Neuronal stem cell (in vitro differentiated cells): ENCODE results near the gene CLCNKA.
A peak's percentile ranks its signal among the peaks of the same experiment; 100 is the strongest.

ENCODE experiments used
- DNase-seq: peaks from one replicate; pipeline ENCODE4 v3.0.0-alpha.2; 2013; ENCODE audit warnings: low spot score
- H2AFZ ChIP-seq: one replicate; pipeline ENCODE4 v1.6.1; 2013; ENCODE audit warnings: mild to moderate bottlenecking, low read length, inconsistent platforms
- H2AK5ac ChIP-seq: 2 replicates; pipeline ENCODE4 v1.6.1; 2013; ENCODE audit warnings: low read depth, mild to moderate bottlenecking, inconsistent platforms, low read length, moderate library complexity, mixed read lengths
- H2BK120ac ChIP-seq: 2 replicates; pipeline ENCODE4 v1.6.1; 2013; ENCODE audit warnings: low read depth, mild to moderate bottlenecking, inconsistent platforms, low read length, moderate library complexity, mixed read lengths
- H2BK12ac ChIP-seq: one replicate; pipeline ENCODE4 v1.6.1; 2013; ENCODE audit warnings: low read length, inconsistent platforms
- H2BK15ac ChIP-seq: 2 replicates; pipeline ENCODE4 v1.6.1; 2013; ENCODE audit warnings: mild to moderate bottlenecking, low read length, inconsistent platforms, mixed read lengths
- H2BK5ac ChIP-seq: one replicate; pipeline ENCODE4 v1.6.1; 2013; ENCODE audit warnings: inconsistent platforms, mild to moderate bottlenecking, low read length, moderate library complexity
- H3K14ac ChIP-seq: one replicate; pipeline ENCODE4 v1.6.1; 2013; ENCODE audit warnings: low read length, inconsistent platforms
- H3K18ac ChIP-seq: 2 replicates; pipeline ENCODE4 v1.6.1; 2013; ENCODE audit warnings: low read length, inconsistent platforms
- H3K23ac ChIP-seq: 2 replicates; pipeline ENCODE4 v1.6.1; 2013; ENCODE audit warnings: low read depth, mild to moderate bottlenecking, mixed read lengths, low read length, inconsistent platforms; ENCODE audit not compliant: poor library complexity
- H3K27ac ChIP-seq: replicated peaks from 3 replicates; pipeline ENCODE4 v1.5.1; 2013; ENCODE audit warnings: low read length, inconsistent platforms
- H3K27me3 ChIP-seq, 3 experiments: 2 replicates each; pipeline ENCODE4 v1.6.1; 2013; ENCODE audit warnings: low read length in 3 of 3, mild to moderate bottlenecking in 2 of 3, inconsistent platforms in 1 of 3, low read depth in 1 of 3, mixed read lengths in 1 of 3, moderate library complexity in 1 of 3; ENCODE audit not compliant: control insufficient read depth in 3 of 3, insufficient read depth in 3 of 3
- H3K36me3 ChIP-seq, 2 donors: replicated peaks in 1 of 2; 2 replicates each; pipeline ENCODE4 v1.6.1; 2013; ENCODE audit warnings: low read length in 2 of 2; ENCODE audit not compliant: control insufficient read depth in 2 of 2, insufficient read depth in 2 of 2
- H3K4ac ChIP-seq: 2 replicates; pipeline ENCODE4 v1.6.1; 2013; ENCODE audit warnings: inconsistent platforms, mild to moderate bottlenecking, low read length, moderate library complexity
- H3K4me1 ChIP-seq, 2 donors: 1 replicate in 1 of 2; 2 replicates in 1 of 2; pipeline ENCODE4 v1.6.1; 2013; ENCODE audit warnings: low read length in 2 of 2, low read depth in 1 of 2; ENCODE audit not compliant: control insufficient read depth in 2 of 2, insufficient read depth in 1 of 2
- H3K4me2 ChIP-seq: one replicate; pipeline ENCODE4 v1.6.1; 2013; ENCODE audit warnings: mild to moderate bottlenecking, low read length, inconsistent platforms; ENCODE audit not compliant: insufficient read depth, poor library complexity, severe bottlenecking
- H3K4me3 ChIP-seq, 2 donors: 2 replicates each; pipeline ENCODE4 v1.5.1; 2013; ENCODE audit warnings: low read length in 2 of 2, mild to moderate bottlenecking in 2 of 2, inconsistent platforms in 1 of 2, moderate library complexity in 1 of 2
- H3K79me1 ChIP-seq: one replicate; pipeline ENCODE4 v1.6.1; 2013; ENCODE audit warnings: low read depth, mild to moderate bottlenecking, inconsistent platforms, low read length, moderate library complexity
- H3K9ac ChIP-seq: one replicate; pipeline ENCODE4 v1.6.1; 2013; ENCODE audit warnings: mild to moderate bottlenecking, low read depth, low read length, inconsistent platforms; ENCODE audit not compliant: poor library complexity
- H3K9me3 ChIP-seq, 2 donors: replicated peaks in 1 of 2; 2 replicates each; pipeline versions ENCODE3 to v1.6.1; 2013; ENCODE audit warnings: low read length in 2 of 2, mild to moderate bottlenecking in 2 of 2, inconsistent platforms in 1 of 2, low read depth in 1 of 2, mixed read lengths in 1 of 2, moderate library complexity in 1 of 2; ENCODE audit not compliant: control insufficient read depth in 2 of 2, insufficient read depth in 1 of 2
- H4K8ac ChIP-seq: one replicate; pipeline ENCODE4 v1.6.1; 2013; ENCODE audit warnings: low read depth, mild to moderate bottlenecking, inconsistent platforms, low read length, moderate library complexity
- H4K91ac ChIP-seq: one replicate; pipeline ENCODE4 v1.6.1; 2013; ENCODE audit warnings: low read length, low read depth, mild to moderate bottlenecking, inconsistent platforms; ENCODE audit not compliant: poor library complexity
- WGBS, 2 donors: extraction: QIAGEN DNeasy Blood & Tissue Kit; methylation state at CpG; one replicate each; pipeline ENCODE4 v1.1.7; 2013; ENCODE audit warnings: missing lambda C conversion rate in 2 of 2, mixed read lengths in 1 of 2; ENCODE audit not compliant: insufficient read length in 2 of 2, insufficient replicate concordance in 1 of 2; ENCODE audit errors: extremely low coverage in 2 of 2; 5-methylcytosine and 5-hydroxymethylcytosine counted together

The CLCNKA gene

GRCh38 chr1:16076031-16076864 is 54.4 kb downstream of the CLCNKA start:
- H2BK12ac ChIP-seq, result peak overlapping the region; percentile 68
- peak overlapping the region; percentile 58 for H3K18ac ChIP-seq
- no peak overlapping the region for H2BK120ac ChIP-seq
- H3K14ac ChIP-seq, result peak overlapping the region; percentile 63
- peaks cover 0 to 52% (median 8%) of the 10 kb centered on the region in 3 experiments for H3K27me3 ChIP-seq
- H3K36me3 ChIP-seq, result no peaks in the 10 kb centered on the region
- H3K4me1 ChIP-seq, result peaks cover 15 to 16% of the 10 kb centered on the region in 2 donors
- no peak overlapping the region for H3K4me3 ChIP-seq
- peak overlapping the region; percentile 28 for H2AK5ac ChIP-seq
- no peak overlapping the region for H3K27ac ChIP-seq
- peak overlapping the region; percentile 39 for H3K9ac ChIP-seq
- H3K4ac ChIP-seq, result no peak overlapping the region
- no peak overlapping the region for H4K8ac ChIP-seq
- H2AFZ ChIP-seq, result no peak overlapping the region
- DNase-seq, result no peak
- H2BK15ac ChIP-seq, result peak overlapping the region; percentile 46
- no peak overlapping the region for H2BK5ac ChIP-seq
- WGBS, 2 donors, result no CpG with 5 or more reads among the region's 14 CpGs
- H3K9me3 ChIP-seq, result peaks cover 0 to 2% of the 10 kb centered on the region in 2 donors
- no peak overlapping the region for H4K91ac ChIP-seq
- H3K23ac ChIP-seq, result peak overlapping the region; percentile 11
- no peak overlapping the region for H3K4me2 ChIP-seq
- no peaks in the 10 kb centered on the region for H3K79me1 ChIP-seq

DNA sequence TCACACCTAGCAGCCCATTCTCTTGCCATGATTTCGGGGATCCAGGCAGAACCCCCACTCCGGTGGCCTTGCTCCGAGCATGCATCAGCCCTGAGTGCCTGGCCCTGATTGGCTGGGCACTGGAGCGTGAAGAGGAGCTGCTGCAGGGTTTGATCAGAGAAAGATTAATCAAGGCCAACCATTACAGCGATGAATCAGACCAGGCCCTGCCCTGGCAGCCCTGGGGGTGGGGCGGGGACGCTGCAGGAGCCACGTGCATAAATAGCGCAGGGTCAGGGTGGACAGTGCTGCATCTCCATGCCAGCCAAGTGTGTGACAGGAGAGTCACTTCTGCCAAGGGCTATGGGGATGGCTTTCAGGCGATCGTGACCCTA is 55.0 kb downstream of the CLCNKA start:
- no CpG with 5 or more reads among the region's 11 CpGs for WGBS, 2 donors
- Histone ChIP-seq H3K36me3 (no peaks in the 10 kb centered on the region), H3K27ac (no peak overlapping the region), H3K14ac (peak overlapping the region; percentile 63), H3K4me2 (no peak overlapping the region), H3K9ac (peak overlapping the region; percentile 24), H3K23ac (peak overlapping the region; percentile 18), H3K4ac (no peak overlapping the region), H2AK5ac (peak overlapping the region; percentile 28), H2BK5ac (no peak overlapping the region), H3K4me1 (peaks cover 15 to 16% of the 10 kb centered on the region in 2 donors), H3K79me1 (no peaks in the 10 kb centered on the region), H4K91ac (no peak overlapping the region), H2BK15ac (peak overlapping the region; percentile 46), H3K9me3 (peaks cover 0 to 2% of the 10 kb centered on the region in 2 donors), H3K4me3 (no peak overlapping the region), H3K18ac (peak overlapping the region; percentile 35), H2BK120ac (no peak overlapping the region), H2BK12ac (peak overlapping the region; percentile 68), H2AFZ (no peak overlapping the region), H3K27me3 (peaks cover 0 to 49% (median 8%) of the 10 kb centered on the region in 3 experiments), H4K8ac (no peak overlapping the region)
- DNase-seq, result no peak

GRCh38 chr1:16077406-16078245 is 55.8 kb downstream of the CLCNKA start:
- no peak overlapping the region for H2BK120ac ChIP-seq
- WGBS, 2 donors, result no CpG with 5 or more reads among the region's 12 CpGs
- H3K36me3 ChIP-seq, result no peaks in the 10 kb centered on the region
- no peaks in the 10 kb centered on the region for H3K79me1 ChIP-seq
- no peak overlapping the region for H3K27ac ChIP-seq
- H4K8ac ChIP-seq, result no peak overlapping the region
- no peak for DNase-seq
- H3K23ac ChIP-seq, result no peak overlapping the region
- peak overlapping the region; percentile 38 for H2BK15ac ChIP-seq
- H2BK5ac ChIP-seq, result no peak overlapping the region
- H4K91ac ChIP-seq, result no peak overlapping the region
- no peak overlapping the region for H3K4me2 ChIP-seq
- H2BK12ac ChIP-seq, result no peak overlapping the region
- H3K18ac ChIP-seq, result no peak overlapping the region
- H2AFZ ChIP-seq, result no peak overlapping the region
- H3K9ac ChIP-seq, result no peak overlapping the region
- H3K27me3 ChIP-seq, result peaks cover 0 to 41% (median 8%) of the 10 kb centered on the region in 3 experiments
- H3K4me3 ChIP-seq, result no peak overlapping the region
- no peak overlapping the region for H3K4ac ChIP-seq
- H3K9me3 ChIP-seq, result peaks cover 0 to 2% of the 10 kb centered on the region in 2 donors
- peak overlapping the region; percentile 90 for H2AK5ac ChIP-seq
- H3K4me1 ChIP-seq, result peaks cover 14 to 15% of the 10 kb centered on the region in 2 donors
- H3K14ac ChIP-seq, result peak overlapping the region; percentile 21
